GM18526 (cell line): Measurements from ENCODE around the gene IGSF8.

Source experiments
- POLR2A ChIP-seq: IDR thresholded peaks from 3 replicates; pipeline ENCODE4 v1.6.1; 2011; ENCODE audit not compliant: insufficient read length; ENCODE audit errors: extremely low read depth

Gene IGSF8

DNA sequence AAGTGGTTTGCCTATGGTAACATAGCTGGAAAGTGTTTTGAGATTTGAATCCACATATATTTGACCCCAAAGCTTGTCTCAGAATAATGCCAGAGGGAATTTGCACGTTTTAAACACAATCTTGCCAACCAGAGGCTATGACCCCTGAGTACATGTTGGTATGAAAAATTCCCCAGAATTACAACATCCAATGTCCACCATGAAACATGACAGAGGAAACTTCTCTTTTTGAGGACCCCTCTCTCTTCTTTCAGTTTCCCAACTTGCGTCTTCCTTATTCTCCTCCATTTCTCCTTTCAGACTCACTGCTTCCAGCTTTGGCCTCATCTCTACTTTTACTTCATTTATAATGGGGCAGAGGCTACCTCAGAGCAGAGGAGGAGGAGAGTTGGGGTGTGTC lies 22.6 kb downstream of the IGSF8 start:
- no peak for TF ChIP-seq POLR2A

DNA sequence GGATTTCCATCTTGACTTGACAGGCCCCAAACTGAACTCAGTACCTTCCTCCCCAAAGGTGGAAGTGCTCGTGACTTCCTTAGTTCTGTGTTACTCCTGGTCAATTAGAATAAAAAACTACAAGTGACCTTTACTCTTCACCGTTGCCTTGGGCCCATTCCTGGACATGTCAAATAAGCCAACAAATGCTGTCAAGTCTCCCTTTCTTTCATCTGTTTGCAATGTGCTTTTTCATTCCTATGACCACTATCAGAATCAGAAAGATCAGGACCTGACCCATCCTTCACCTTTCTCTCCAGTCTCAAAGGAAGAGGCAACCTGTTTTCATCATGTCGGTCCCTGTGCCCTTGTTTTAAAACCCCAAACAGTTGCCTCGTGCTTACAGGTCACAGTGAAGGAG lies 23.6 kb downstream of the IGSF8 start:
- TF ChIP-seq POLR2A, result no peak

DNA sequence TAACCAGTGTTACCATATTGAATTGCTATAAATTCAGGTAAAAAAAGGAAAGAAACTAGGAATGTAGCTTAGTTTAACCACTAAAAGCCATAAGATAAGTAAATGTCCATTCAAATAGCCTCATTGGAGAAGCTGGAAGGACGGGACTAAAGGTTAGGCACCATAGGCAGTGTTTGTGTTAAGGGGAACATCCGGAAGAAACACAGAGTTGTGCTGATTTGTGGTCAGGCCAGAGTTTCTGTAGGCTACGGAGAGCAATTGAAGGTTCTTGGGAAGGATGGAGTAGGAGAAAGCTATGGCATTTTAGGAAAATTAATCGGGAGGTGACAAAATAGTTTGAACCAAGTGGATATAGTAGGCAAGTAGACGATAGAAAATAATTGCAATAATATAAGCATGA lies 27.1 kb downstream of the IGSF8 start:
- TF ChIP-seq POLR2A, result no peak

DNA sequence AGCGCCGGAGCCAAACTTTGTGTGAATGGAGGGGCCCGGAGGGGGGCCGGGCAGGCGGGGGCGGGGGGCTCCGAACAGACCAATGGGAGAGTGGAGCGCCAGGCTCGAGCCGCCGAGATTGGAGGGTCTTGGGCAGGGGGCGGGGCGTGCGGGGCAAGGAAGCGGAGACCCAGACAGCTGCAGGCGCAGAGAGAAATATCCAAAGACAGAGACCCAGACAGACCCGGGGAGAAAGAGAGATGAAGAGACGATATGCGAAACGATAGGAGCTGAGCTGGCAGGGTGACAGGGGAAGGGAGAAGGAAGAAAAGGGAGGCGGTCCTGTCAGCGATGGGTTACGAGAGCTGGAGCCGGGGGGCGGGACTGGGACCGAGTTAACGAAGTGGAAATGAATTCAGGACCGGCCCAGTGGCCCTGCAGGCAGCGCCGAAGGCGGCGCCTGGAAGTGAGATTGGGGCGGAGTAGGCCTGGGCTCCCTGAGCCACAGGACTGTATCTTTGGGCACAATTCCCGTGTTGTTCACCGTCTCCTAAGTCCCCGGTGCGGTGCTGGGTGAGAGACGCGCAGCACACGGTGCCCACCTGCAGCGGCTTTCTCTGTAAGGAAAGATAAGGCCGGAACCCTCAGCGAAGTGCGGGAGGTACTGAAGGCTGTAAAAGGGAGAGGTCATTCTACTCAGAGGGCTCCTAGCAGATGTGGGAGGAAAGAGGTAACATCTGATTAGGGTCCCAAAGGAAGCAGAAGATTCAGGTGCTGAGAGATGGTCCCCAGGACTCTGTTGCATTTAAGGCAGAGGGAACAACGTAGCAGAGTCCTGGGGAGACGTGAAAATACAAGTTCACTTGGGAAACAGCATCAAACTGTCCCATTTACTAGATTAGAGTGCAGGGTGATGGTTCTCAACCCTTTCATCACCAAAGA lies 27.9 kb downstream of the IGSF8 start:
- no peak for TF ChIP-seq POLR2A

DNA sequence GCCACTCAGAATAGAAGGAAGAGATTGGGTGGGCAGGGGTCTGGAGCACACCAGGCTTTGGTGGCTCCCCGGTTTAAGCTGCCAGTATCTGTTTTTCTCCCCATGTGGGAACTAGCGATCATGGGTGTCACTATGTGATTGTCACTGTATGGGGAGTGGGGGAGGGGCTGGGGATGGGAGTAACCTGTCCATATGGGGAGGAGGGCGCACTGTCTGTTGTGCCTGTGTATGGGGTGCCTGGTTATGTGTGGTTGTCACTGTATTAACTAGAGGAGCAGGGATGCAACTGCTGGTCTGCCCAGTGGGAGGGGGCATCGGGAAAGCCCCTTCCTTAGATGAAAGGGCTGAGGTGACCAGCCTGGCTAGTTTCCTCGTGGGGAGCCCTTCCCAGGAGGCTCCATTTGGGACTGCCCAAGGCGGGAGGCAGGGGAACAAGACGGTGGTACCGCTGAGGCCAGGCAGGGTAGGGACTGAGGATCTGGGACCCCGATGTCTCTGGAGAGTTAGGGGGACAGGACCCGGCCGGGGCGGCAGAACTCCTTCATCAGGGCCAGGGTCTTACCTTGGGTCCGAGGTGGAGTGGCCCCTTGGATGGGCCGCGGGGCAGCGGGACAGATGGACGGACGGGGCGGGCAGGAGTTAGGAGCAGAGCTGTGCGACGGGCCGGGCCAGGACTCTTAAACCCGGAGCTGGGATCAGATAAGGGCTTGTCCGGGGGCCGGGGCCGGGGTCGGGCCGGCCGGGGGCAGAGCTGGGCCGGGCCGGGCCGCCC lies 28.8 kb downstream of the IGSF8 start, which contains the start of gene KCNJ10:
KCNJ10 (minus strand) TSS at position 701 of the 772 bp plus-strand sequence. CDS start 27,628 bp downstream, outside the sequence.
- no peak for TF ChIP-seq POLR2A

DNA sequence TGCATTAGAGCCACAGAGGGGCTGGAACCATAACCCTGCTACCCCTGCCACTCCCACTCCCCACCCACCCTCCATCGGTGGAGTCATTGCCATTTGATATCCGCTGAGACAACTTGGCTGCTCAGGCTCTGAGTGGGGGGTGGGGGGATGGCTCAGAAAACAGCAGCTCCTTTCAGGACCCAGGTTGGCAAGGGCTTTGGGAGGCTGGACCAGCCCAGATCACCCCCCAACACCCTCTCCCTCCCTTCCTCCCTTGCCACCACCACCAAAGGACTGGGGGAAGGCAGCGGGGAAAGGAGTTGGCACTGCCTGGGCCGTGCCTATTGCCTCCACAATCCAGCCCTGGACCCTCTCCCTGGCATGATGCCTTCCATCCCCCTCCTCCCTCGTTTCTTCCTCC lies 30.2 kb downstream of the IGSF8 start:
- no peak for TF ChIP-seq POLR2A

DNA sequence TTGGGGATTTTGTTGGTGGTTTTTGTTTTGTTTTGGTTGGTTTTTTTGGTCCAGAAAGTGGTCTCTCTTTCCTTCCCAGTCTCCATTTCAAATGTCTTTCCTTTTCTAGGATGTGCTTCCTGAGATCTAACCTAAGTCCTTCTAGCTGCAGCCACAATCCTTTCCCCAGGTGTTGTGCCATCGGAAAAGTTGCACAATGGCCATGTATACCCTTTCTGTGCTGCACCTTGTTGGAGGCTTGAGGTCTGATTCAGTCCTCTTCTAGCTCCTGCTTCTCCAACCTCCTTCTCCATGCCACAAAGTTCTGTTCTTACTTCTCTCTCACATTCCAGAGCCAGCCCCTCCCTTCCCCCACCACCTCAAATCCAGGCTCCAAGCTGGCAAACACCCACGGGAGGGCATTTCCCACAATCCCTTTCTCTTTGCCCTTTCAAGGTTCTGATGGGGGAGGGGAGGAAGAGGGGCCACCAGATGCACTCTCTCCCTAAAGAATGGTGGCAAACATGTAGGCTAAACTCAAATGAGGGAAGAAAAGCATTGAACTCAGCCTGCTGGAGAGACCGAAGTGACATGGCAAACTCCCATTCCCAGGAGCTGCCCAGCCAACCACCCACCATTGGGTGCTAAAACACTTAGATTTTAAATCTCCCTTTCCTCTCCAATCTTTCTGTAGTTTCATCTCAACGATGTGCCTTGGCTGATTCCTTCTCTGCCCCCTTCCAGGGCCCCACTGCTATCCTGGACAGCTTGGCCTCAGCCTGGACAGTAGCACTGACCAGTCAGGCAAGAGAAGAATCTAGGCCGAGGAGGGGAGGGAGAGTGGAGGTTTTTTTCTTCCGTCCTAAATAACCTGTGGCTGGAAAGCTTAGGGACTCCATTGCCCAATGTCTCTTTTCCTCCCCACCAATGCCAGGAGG lies 31.3 kb downstream of the IGSF8 start:
- no peak for TF ChIP-seq POLR2A

DNA sequence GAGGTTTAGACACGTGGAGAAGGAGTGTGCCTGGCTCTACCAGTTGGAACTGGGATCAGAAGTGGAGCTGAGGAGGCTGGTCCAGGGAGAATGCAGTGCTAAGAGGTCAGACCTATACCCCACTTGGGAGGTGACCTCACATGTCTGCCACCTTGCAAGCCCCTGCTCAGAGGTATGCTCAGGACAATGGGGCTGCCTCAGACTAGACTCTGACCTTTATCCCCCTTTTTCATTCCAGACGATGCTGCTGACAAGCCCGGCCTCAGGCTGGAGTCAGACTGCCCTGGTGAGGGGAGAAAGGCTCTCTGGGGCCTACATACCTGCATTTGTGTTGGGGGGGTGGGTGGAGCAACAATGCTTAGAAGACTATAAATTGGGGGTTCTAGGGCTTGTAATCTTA lies 33.7 kb downstream of the IGSF8 start:
- TF ChIP-seq POLR2A, result no peak

DNA sequence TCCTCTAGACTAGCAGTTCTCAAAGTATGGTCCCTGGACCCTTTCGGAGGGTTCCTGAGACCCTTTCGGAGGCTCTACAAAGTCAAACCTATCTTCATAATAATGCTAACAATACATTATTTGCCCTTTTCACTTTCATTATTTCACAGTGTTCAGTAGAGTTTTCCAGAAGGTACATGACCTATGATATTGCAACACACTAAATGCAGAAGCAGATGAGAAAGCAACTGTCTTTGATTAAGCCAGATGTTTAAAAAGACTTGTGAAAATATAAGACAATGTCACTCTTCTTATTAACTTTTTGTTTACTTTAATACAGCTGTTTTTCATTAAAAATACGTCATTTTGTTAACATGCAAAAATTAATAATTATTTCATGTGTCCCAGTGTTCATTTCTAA lies 34.3 kb downstream of the IGSF8 start:
- TF ChIP-seq POLR2A, result no peak

DNA sequence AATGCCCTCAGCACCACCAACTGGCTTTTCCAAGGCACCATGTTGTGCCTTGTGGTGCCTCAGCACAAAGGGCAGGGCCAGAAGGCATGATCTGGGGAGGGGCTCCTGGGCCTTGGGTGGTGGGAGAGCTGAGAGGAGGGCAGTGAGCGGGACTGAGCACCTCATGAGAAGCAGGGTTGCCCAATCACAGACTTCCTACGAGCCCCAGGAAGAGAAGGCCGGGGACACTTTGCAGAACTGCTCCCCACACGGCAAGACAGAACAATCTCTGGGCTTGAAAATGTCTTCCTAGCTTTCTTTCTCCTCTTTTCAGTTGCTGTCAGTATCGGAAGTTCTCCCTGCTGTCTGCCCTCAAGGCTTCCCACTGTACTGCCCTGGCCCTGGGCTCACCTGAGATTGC lies 35.2 kb downstream of the IGSF8 start:
- TF ChIP-seq POLR2A, result no peak

DNA sequence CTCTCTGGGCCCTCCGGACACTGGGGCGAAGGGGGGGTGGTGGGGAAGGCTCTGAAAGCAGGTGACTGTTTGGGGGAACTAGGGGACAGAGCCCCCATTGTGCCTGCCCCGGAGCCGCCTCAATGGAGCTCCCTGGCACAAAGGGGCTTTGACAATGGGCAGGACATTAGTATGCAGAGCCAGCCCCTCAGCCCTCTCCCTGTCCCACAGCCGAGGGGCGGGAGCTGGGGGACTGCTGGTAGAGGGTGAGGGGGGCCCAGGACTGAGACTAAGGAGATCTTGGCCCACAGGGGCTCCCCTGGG lies 36.2 kb downstream of the IGSF8 start:
- no peak for TF ChIP-seq POLR2A

DNA sequence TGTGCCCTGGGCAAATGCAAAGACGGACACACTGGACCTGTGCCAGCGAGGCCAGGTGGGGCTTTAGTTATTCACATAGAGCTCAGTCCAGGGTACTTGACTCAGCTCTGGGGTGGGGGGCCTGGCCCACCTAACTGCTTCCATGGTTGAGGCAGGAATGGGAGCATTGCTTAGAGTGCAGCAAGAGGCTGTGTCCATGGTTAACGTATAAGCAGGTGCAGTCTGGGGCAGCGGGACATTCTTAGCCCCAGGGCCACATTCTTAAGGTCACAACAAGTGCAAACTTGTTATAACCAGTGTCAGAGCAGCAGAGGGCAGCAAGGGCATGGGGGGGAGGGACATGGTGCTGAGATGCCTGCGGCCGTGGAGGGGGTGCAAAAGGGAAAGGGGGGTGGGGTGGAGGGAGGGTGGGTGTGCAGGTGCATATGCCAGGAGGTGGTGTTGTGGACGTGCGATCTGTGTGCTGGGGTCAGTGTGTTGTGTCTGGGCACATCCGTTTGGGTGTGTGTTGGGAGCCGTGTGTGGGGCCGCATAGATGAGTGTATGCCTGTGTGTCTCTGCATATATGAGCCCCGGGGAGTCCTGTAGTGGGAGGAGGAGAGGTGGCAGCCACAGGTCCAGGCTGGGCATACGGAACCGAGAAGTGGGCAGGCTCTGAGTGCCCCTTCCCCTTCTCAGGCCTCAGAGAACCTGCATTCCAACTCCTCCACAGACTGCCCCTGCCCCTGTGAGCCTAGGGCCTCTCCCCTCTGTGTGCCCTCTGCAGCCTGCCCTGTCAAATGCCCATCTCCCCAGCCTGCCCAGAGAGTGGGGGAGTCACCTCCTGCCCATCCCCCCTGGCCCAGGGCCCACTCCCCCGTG lies 36.8 kb downstream of the IGSF8 start:
- no peak for TF ChIP-seq POLR2A

DNA sequence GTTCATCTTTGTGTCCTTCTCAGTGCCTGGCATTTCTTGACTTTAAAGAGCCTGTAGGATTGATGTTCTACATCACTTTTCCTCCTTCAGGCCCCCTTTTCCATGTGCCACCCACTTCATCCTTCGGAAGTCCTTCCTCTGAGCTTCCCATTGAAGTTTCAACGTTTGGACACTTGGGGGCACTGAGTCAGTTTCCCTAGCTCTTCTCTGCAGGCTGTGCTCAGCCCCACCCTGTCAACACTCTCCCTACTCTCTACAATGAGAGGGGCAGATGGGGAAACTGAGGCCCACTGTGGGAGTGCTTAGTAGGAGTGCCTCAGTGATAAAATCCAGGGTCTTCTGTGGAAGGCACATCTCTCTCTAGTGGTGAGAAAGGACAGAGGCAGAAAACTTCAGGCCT lies 40.3 kb downstream of the IGSF8 start:
- TF ChIP-seq POLR2A, result no peak

DNA sequence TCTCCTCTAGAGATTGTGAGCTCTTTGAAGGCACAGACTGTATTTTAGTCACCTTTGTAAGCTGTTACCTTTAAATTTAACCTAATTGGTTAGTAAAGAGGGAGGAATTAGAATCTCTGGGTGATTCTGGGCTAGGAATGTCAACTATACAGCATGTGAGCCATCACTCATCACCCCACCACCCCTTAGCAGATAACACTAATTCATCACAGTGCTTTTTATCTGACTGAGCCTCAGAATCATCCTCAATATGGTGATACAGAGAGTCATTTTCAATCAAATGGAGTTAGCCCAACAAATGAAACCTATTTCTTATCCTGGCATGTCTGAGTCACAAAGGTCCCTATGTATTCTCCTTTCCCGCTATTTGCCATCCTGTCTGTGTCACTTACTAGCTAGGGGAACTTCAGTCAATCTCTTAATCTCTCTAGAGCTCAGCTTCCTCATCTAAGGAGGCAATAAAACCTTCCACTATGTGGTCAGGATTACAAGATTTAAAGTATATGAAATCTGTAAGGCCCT lies 41.7 kb downstream of the IGSF8 start:
- TF ChIP-seq POLR2A, result no peak

DNA sequence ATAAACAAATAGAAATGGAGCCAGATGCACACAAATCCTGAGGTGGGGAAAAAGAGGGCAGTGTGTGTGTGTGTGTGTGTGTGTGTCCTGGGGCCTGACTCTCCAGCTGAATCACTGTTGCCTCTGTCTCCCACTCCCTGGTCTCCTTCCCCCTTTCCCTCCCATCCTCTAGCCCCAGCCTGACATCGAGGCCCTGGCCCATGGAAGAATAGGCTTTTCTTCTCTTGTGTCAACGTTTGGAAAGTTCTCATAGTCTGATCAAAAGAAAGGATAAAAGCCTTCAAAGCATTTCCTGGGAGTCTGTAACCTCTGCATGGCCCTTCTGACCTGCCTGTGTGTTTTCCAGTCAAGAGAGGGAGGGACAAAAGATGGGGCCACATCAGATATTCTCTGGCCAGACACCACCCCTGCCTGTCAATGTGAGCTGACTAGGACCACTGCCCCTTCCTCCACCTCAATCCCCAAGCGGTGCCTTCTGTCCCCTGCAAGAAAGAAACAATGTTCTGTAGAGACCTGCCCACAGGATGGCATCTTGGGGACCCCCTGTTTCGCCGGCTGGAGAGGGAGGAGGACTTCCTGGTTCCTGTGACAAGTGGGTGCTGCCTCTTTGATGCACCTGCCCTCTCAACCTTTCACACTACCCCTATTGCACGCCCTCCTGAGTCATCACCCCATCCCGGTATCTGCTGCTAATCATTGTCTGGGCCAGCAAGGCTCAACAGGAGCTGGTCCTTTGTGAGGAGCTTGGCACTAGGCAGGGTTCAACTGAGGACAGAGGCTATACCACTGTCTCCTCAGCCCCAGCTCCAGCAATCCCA lies 44.7 kb downstream of the IGSF8 start:
- no peak for TF ChIP-seq POLR2A
